Fibroblast of mammary gland (primary cell): ENCODE data around the gene APOE.
A peak's percentile ranks its signal among the peaks of the same experiment; 100 is the strongest.
"Not testable (repeated sequence)": the region's sequence is repeated elsewhere in the genome, so short reads cannot be mapped to it uniquely, and the experiment has no call there.

ENCODE experiments used
- DNase-seq: peaks from one replicate; pipeline ENCODE4 v3.0.0-alpha.2; 2010; ENCODE audit warnings: low read depth
- H3K4me3 ChIP-seq: 2 replicates; pipeline ENCODE4 v1.5.1; 2011; ENCODE audit warnings: low read depth, mild to moderate bottlenecking, low read length, moderate library complexity; ENCODE audit not compliant: control insufficient read depth
- CTCF ChIP-seq: conservative IDR thresholded peaks from 2 replicates; pipeline ENCODE4 v1.5.1; 2011; ENCODE audit warnings: low read depth, low read length, inconsistent platforms; ENCODE audit not compliant: control insufficient read depth, insufficient read depth

The APOE gene

GRCh38 chr19:44909775-44910174 is 4.2 kb downstream of the APOE start:
- no peak overlapping the region for H3K4me3 ChIP-seq
- no peak for DNase-seq
- no peak for TF ChIP-seq CTCF

GRCh38 chr19:44911896-44912295 is 6.3 kb downstream of the APOE start:
- DNase-seq, H3K4me3 ChIP-seq: not testable (repeated sequence)

- no peak overlapping the region for H3K4me3 ChIP-seq
- no peak for TF ChIP-seq CTCF
- DNase-seq = no peak
Measured at GRCh38 chr19:44912854-44913253, 7.3 kb downstream of the APOE start.

GRCh38 chr19:44913512-44914432 is 8.2 kb downstream of the APOE start:
- DNase-seq = not testable (repeated sequence)
- H3K4me3 ChIP-seq = peak overlapping the region; percentile 58

GRCh38 chr19:44914433-44915206 is 9.0 kb downstream of the APOE start, which contains the start of gene APOC1:
TSS of gene APOC1 (plus strand) at chr19:44914608. CDS start at chr19:44914892, 284 bp downstream.
- peak; percentile 83 for DNase-seq
- peak within 1 kb of the TSS; percentile 58 for H3K4me3 ChIP-seq

- no peak for DNase-seq
- no peak overlapping the region for H3K4me3 ChIP-seq
- TF ChIP-seq CTCF = no peak
Measured at GRCh38 chr19:44924243-44924725, 18.7 kb downstream of the APOE start.

- peak; percentile 84 for DNase-seq
- no peak for TF ChIP-seq CTCF
- H3K4me3 ChIP-seq = no peak overlapping the region
Measured at GRCh38 chr19:44925114-44925891, 19.7 kb downstream of the APOE start.

- DNase-seq = not testable (repeated sequence)
- H3K4me3 ChIP-seq = peak overlapping the region; percentile 22
Measured at GRCh38 chr19:44926245-44927077, 20.9 kb downstream of the APOE start.
